Measurements from ENCODE around the gene MSI2. TPM values are rescaled to one million over a fixed set of nuclear protein-coding genes. Genes with fewer than 3 reads are reported as not detected.

MSI2 gene
- total RNA-seq, 2 experiments from 2014 or later: 87.6 to 96.0 TPM

DNA sequence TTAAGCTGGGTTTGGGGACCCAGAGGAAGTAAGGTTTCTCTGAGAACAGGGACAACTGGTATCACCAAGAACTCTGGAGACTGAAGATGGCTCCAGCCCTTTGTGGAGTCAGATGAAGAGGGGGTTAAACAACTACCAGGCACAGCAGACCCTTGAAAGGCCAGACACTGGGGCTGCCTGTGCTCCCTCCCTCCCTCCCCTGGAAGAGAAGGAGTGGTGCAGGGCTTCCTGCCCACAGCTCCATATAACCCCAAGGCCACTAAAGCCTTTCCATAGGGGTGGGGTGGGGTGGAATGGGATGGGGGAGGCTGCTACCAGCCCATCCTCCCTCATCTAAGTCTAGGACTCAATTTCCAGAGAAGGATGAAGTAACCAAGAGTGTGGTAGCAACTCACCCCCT, 422.1 kb downstream of the MSI2 start:
- CTCF ChIA-PET: interaction anchor here (0.6 to 1.6 kb wide), 2 partner anchors 230 to 435 kb away, joined by 3 to 4 read pairs; no protein-coding TSS in a partner anchor
- no peak overlapping the region for H3K27ac Mint-ChIP-seq

DNA sequence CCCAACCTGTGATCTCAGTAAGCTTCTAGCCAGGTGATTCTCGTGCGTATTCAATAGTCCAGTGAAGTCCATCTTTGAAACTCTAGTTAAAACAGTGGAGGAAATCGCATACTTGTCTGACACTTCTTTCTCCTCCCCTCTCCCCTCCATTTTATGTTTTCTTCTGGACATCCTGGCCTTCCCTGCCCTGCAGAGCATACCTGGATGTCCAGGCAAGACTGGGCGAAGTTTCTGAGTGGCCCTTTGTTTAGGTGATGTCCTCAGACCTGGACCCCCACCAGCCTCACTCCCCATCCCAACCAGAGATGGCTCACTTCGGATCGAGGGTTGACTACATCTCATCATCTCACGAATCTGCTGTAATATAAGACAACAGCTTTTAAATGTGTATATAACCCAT, 423.0 kb downstream of the MSI2 start:
- Mint-ChIP-seq H3K4me1 (no peaks in the 10 kb centered on the region), H3K9me3 (no peaks in the 10 kb centered on the region), H3K36me3 (ENCODE audit: low read depth) (peaks cover 3% of the 10 kb centered on the region), H3K27me3 (no peaks in the 10 kb centered on the region), H3K27ac (no peak overlapping the region), H3K4me3 (no peak overlapping the region)
- ChIA-PET CTCF (interaction anchor here (1.4 kb wide), 1 partner anchor 7 kb away, joined by 5 read pairs; no protein-coding TSS in a partner anchor), POLR2A (interaction anchor here (0.6 kb wide), 1 partner anchor 15 kb away, joined by 6 read pairs; no protein-coding TSS in a partner anchor)
- DNase-seq: no peak

More for the DNA sequence above, 422.1 kb downstream of the MSI2 start:
- H3K9me3 Mint-ChIP-seq: no peaks in the 10 kb centered on the region
- no peaks in the 10 kb centered on the region for H3K4me1 Mint-ChIP-seq
- DNase-seq: no peak
- POLR2A ChIA-PET: no interaction called here
- no peaks in the 10 kb centered on the region for H3K27me3 Mint-ChIP-seq
- H3K36me3 Mint-ChIP-seq (ENCODE audit: low read depth): peaks cover 3% of the 10 kb centered on the region
- no peak overlapping the region for H3K4me3 Mint-ChIP-seq

- ChIA-PET CTCF (interaction anchor here (1.4 kb wide), 1 partner anchor 8 kb away, joined by 5 read pairs; no protein-coding TSS in a partner anchor), POLR2A (interaction anchor here (0.6 kb wide), 1 partner anchor 15 kb away, joined by 6 read pairs; no protein-coding TSS in a partner anchor)
- peaks cover 3% of the 10 kb centered on the region for H3K36me3 Mint-ChIP-seq (ENCODE audit: low read depth)
Observed at GRCh38 chr17:57679906-57680695, 423.8 kb downstream of the MSI2 start.

DNA sequence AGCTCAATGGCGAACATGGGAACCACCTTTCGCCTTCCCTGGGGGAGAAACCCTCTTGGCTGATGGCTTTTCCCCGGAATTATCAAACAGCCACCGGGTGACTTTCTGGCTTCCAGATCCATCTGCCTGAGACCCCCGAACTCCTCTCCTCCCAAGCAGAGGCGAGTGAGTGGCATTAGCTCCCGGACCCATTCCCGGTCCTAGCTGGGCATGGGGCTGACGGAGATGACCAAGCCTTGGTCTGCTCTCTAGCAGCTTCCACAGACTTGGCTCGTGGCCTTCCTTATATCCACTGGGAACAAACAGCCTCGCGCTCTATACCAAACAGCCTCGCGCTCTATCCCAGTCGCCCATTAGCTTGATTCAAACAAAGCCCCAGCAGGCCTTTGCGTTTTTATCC, 426.4 kb downstream of the MSI2 start:
- POLR2A ChIA-PET: no interaction called here
- Mint-ChIP-seq H3K4me1 (no peaks in the 10 kb centered on the region), H3K36me3 (ENCODE audit: low read depth) (no peaks in the 10 kb centered on the region), H3K4me3 (no peak overlapping the region), H3K27me3 (peaks cover 5% of the 10 kb centered on the region), H3K27ac (no peak overlapping the region), H3K9me3 (no peaks in the 10 kb centered on the region)
- CTCF ChIA-PET: no interaction called here
- DNase-seq: no peak

More at GRCh38 chr17:57679906-57680695, 423.8 kb downstream of the MSI2 start:
- no peak for DNase-seq
- H3K27me3 Mint-ChIP-seq: no peaks in the 10 kb centered on the region
- H3K4me3 Mint-ChIP-seq: no peak overlapping the region
- H3K4me1 Mint-ChIP-seq: no peaks in the 10 kb centered on the region
- H3K9me3 Mint-ChIP-seq: no peaks in the 10 kb centered on the region
- no peak overlapping the region for H3K27ac Mint-ChIP-seq

GRCh38 chr17:57684711-57685498, 428.6 kb downstream of the MSI2 start:
- Mint-ChIP-seq H3K9me3 (no peaks in the 10 kb centered on the region), H3K4me1 (no peaks in the 10 kb centered on the region), H3K4me3 (no peak overlapping the region), H3K36me3 (ENCODE audit: low read depth) (no peaks in the 10 kb centered on the region), H3K27ac (no peak overlapping the region), H3K27me3 (peaks cover 14% of the 10 kb centered on the region)
- ChIA-PET POLR2A (no interaction called here), CTCF (interaction anchor here (0.5 to 1.8 kb wide), 4 partner anchors 11 to 599 kb away, joined by 3 to 10 read pairs (median 3); no protein-coding TSS in a partner anchor)
- DNase-seq: no peak

- H3K9me3 Mint-ChIP-seq: no peaks in the 10 kb centered on the region
- H3K27ac Mint-ChIP-seq: no peak overlapping the region
- H3K27me3 Mint-ChIP-seq: peaks cover 16% of the 10 kb centered on the region
- no peaks in the 10 kb centered on the region for H3K36me3 Mint-ChIP-seq (ENCODE audit: low read depth)
- no peak overlapping the region for H3K4me3 Mint-ChIP-seq
- no peaks in the 10 kb centered on the region for H3K4me1 Mint-ChIP-seq
- CTCF ChIA-PET: interaction anchor here (0.5 to 1.8 kb wide), 4 partner anchors 12 to 599 kb away, joined by 3 to 10 read pairs (median 3); no protein-coding TSS in a partner anchor
- POLR2A ChIA-PET: no interaction called here
- DNase-seq: no peak
Observed at GRCh38 chr17:57685499-57686132, 429.3 kb downstream of the MSI2 start.

- ChIA-PET CTCF (no interaction called here), POLR2A (no interaction called here)
- H3K9me3 Mint-ChIP-seq: peaks cover 3% of the 10 kb centered on the region
- H3K27ac Mint-ChIP-seq: no peak overlapping the region
- no peak for DNase-seq
- H3K27me3 Mint-ChIP-seq: peaks cover 20% of the 10 kb centered on the region
- H3K36me3 Mint-ChIP-seq (ENCODE audit: low read depth): peaks cover 2% of the 10 kb centered on the region
- H3K4me1 Mint-ChIP-seq: peaks cover 4% of the 10 kb centered on the region
- no peak overlapping the region for H3K4me3 Mint-ChIP-seq
Observed at GRCh38 chr17:57687642-57688041, 431.3 kb downstream of the MSI2 start.

- Mint-ChIP-seq H3K4me1 (peaks cover 14% of the 10 kb centered on the region), H3K4me3 (no peak overlapping the region), H3K27ac (no peak overlapping the region), H3K36me3 (ENCODE audit: low read depth) (peaks cover 12% of the 10 kb centered on the region), H3K9me3 (peaks cover 7% of the 10 kb centered on the region), H3K27me3 (peaks cover 20% of the 10 kb centered on the region)
- ChIA-PET POLR2A (no interaction called here), CTCF (no interaction called here)
- DNase-seq: no peak
Observed at GRCh38 chr17:57689254-57689653, 432.9 kb downstream of the MSI2 start.

- Mint-ChIP-seq H3K4me3 (no peak overlapping the region), H3K4me1 (peaks cover 14% of the 10 kb centered on the region), H3K27ac (no peak overlapping the region), H3K9me3 (peaks cover 12% of the 10 kb centered on the region), H3K27me3 (peaks cover 17% of the 10 kb centered on the region), H3K36me3 (ENCODE audit: low read depth) (peaks cover 19% of the 10 kb centered on the region)
- no peak for DNase-seq
- ChIA-PET CTCF (interaction anchor here (0.9 to 1.6 kb wide), 2 partner anchors 20 to 194 kb away, joined by 4 to 5 read pairs; no protein-coding TSS in a partner anchor), POLR2A (no interaction called here)
Observed at GRCh38 chr17:57691939-57692338, 435.6 kb downstream of the MSI2 start.

- H3K27ac Mint-ChIP-seq: peak overlapping the region; percentile 85
- H3K36me3 Mint-ChIP-seq (ENCODE audit: low read depth): peaks cover 19% of the 10 kb centered on the region
- peaks cover 14% of the 10 kb centered on the region for H3K4me1 Mint-ChIP-seq
- peak overlapping the region; percentile 46 for H3K4me3 Mint-ChIP-seq
- POLR2A ChIA-PET: no interaction called here
- CTCF ChIA-PET: no interaction called here
- peaks cover 15% of the 10 kb centered on the region for H3K27me3 Mint-ChIP-seq
- peaks cover 12% of the 10 kb centered on the region for H3K9me3 Mint-ChIP-seq
- no peak for DNase-seq
Observed at GRCh38 chr17:57692770-57693169, 436.4 kb downstream of the MSI2 start.

- Mint-ChIP-seq H3K36me3 (ENCODE audit: low read depth) (peaks cover 19% of the 10 kb centered on the region), H3K4me1 (peaks cover 14% of the 10 kb centered on the region), H3K27me3 (peaks cover 12% of the 10 kb centered on the region), H3K27ac (no peak overlapping the region), H3K4me3 (no peak overlapping the region), H3K9me3 (peaks cover 12% of the 10 kb centered on the region)
- CTCF ChIA-PET: interaction anchor here (2.5 kb wide), 1 partner anchor 23 kb away, joined by 8 read pairs; no protein-coding TSS in a partner anchor
- DNase-seq: no peak
- POLR2A ChIA-PET: no interaction called here
Observed at GRCh38 chr17:57694051-57694450, 437.7 kb downstream of the MSI2 start.

DNA sequence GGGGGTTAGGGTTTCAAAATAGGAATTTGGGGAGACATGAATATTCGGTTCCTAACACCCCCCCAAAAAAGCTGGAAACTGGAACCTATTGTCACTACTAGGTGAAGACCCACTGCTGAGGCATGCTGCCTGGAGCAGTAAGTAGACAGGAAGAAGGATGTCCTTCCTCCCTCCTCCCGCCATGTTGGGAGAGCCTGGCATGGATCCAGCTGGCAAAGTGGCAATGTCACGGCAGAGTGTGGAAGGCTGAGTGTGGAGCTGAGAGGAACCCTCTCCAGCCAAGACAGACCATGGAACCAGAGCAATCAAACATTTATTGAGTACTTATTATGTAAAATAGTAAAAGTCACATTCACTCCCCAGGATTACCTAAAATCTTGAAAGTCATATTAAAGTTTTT, 439.7 kb downstream of the MSI2 start:
- peaks cover 14% of the 10 kb centered on the region for H3K4me1 Mint-ChIP-seq
- no peak overlapping the region for H3K4me3 Mint-ChIP-seq

More for the DNA sequence above, 439.7 kb downstream of the MSI2 start:
- Mint-ChIP-seq H3K27me3 (peaks cover 3% of the 10 kb centered on the region), H3K36me3 (ENCODE audit: low read depth) (peaks cover 19% of the 10 kb centered on the region), H3K9me3 (peaks cover 12% of the 10 kb centered on the region), H3K27ac (no peak overlapping the region)
- DNase-seq: no peak
- CTCF ChIA-PET: interaction anchor here (0.6 to 2.5 kb wide), 2 partner anchors 25 to 451 kb away, joined by 3 to 8 read pairs; no protein-coding TSS in a partner anchor
- POLR2A ChIA-PET: no interaction called here
